Measurements from ENCODE around the gene RANBP9.

Gene RANBP9

DNA sequence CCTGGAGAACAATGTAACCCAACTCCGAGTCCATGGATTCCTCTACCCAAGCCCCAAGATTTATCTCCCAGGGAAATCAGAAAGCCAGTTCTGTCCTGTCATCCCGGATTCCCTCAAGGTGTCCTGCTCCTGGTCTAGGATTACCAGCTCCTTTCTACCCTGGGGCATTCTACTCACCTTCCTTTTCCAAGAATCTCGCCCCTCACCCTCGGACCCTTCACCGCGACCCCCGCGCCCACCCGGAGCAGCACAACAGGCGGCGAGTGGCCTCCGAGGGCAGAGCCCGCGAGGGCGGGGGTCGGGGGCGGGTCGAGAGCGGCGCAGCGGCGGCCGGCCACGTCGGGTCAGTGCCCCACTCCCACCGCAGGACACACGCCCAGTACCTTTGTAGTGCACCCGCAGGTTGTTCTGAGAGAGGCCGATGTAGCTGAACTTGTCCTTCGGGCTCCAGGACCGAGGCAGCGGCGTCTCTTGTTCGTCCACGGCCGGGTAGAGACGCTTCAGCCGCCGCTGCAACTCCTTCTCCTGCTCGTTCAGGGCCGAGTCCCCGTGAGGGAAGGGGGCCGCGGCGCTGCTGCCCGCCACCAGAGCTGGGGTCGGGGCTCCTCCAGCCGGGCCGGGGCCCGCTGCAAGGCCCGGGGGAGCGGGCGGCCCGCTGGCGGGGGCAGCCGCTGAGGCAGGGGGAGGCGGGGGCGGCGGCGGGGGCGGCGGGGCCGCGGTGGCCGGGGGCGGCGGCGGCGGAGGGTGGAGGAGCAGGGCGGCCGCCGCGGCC lies 897 bp downstream of the RANBP9 start:
- DNase-seq: peak; percentile 51 to 52

DNA sequence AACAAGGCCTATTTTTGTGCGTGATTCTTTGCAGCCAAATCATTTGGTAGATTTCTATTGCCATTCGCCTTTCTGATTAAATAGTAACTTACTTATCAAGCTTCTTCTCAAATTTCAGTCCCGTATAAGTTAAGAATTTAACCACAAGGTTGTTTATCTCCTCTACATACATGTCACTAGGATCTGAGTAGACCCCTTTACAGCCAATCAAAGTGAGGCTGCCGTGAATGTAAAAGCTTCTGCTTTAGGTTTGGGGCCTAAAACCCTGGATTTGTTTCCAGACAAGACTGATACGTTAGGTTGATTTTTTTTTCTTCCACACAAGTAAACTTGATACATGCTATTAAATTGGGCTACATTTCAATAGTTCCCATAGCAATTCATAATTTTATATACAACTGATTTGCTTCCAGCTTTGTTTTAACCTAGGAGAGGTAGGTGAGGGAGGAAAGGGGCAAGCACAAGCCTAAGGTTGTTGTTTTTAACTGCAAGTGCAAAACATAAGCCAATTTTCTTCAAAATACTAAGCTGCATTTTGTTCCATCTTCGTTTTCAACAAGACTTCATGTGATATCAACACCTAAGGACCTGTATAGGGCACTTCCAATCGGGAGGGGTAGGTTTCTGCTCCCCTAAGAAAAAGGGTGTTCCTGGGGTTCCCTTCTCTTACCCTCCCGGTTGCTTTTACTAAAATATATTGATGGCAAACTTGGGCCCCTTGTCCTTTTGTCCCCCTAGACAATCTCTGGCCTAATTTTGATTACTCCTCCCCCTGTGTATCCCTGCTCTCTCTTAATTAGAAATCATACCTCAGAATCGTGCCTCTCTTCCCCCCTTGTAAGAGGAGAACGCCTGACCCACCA lies 1.7 kb downstream of the RANBP9 start:
- no peak for DNase-seq

DNA sequence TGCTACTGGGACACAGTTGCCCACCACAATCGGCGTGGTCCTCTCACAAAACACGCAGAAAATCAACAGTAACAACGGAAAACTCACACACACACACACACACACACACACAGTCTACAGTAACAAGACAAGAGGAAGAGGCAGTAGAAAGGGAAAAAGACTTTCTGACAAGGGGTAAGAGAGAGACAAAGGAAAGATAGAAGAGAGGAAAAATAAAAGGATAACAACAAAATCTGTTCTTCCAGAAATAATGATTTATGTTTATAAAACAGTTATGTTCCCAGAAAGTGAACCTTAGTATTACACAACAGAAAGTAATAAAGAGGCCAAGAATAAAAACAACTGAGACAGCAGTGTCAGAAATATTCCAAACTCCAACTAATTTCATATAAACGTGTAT lies 2.9 kb downstream of the RANBP9 start:
- DNase-seq: no peak

GRCh38 chr6:13703496-13703895 lies 8.1 kb downstream of the RANBP9 start:
- DNase-seq: no peak

GRCh38 chr6:13702809-13703302 lies 8.8 kb downstream of the RANBP9 start:
- DNase-seq: no peak

- no peak for DNase-seq
Measured at GRCh38 chr6:13700232-13700631, 11.4 kb downstream of the RANBP9 start.

GRCh38 chr6:13698715-13699114 lies 12.9 kb downstream of the RANBP9 start:
- DNase-seq: no peak

DNA sequence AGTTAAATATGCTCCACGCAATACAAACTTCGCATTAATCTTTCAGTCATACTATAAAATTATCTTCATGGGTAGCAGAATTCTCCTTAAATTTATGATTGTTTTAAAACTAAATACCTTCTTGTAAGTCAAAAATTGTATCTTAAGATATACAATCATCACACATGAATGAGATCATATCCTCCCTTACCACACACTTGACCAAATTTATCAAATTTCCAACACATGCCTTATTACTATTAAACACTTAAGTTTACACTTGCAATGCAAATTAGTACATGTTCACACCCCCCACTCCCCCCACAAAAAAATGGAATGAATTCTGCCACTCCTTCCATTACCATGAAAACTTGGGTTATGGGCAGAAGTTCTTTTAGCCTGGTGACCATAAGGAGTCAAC lies 13.8 kb downstream of the RANBP9 start:
- no peak for DNase-seq

- no peak for DNase-seq
Measured at GRCh38 chr6:13696226-13696625, 15.4 kb downstream of the RANBP9 start.

GRCh38 chr6:13695252-13695651 lies 16.4 kb downstream of the RANBP9 start:
- DNase-seq: no peak

DNA sequence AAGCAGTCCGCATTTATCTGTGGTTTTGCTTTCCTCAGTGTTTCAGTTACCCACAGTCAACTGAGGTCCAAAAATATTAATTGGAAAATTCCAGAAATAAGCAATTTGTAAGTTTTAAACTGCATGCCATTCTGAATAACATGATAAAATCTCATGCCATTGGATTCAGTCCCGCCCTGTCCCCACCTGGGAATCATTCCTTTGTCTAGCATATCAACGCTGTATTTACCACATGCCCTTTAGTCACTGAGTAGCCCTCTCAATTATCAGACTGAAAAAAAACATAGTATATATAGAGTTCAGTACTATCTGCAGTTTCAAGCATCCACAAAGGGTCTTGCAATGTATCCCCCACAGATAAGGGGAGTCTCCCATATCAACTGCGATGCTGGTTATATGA lies 17.1 kb downstream of the RANBP9 start:
- no peak for DNase-seq

- no peak for DNase-seq
Measured at GRCh38 chr6:13689511-13690256, 22.0 kb downstream of the RANBP9 start.

DNA sequence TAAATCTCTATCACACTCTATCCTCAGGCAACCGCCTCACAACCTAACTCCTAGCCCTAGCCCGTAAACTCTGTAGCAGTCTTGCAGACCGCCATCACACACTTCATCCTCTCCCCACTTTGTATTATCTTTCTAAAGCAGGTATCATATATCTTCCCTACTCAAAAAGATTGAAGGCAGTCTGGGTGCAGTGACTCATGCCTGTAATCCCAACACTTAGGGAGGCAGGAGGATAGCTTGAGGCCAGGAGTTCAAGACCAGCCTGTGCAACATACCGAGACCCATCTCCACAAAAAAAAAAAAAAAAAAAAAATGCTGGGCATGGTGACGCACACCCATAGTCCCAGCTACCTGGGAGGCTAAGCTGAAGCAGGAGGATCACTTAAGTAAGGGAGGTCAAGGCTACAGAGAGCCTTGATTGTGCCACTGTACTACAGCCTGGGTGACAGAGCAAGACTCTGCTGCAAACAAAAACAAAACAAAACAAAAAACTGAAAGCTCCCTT lies 22.9 kb downstream of the RANBP9 start:
- DNase-seq: no peak

- no peak for DNase-seq
Measured at GRCh38 chr6:13687917-13688351, 23.7 kb downstream of the RANBP9 start.

GRCh38 chr6:13684855-13685254 lies 26.8 kb downstream of the RANBP9 start:
- no peak for DNase-seq

- DNase-seq: no peak
Measured at GRCh38 chr6:13683038-13683437, 28.6 kb downstream of the RANBP9 start.

DNA sequence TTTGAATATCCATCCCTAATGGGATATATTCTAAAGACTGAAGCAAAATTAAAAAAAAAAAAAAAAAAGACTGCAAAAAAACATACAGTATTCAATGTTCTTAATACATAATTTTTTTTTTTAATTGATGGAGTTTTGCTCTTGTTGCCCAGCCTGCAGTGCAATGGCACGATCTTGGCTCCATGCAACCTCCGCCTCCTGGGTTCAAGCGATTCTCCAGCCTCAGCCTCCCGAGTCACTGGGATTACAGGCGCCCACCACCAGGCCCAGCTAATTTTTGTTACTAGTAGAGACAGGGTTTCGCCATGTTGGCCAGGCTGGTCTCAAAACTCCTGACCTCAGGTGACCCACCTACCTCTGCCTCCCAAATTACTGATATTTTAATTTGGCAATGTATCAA lies 29.3 kb downstream of the RANBP9 start:
- DNase-seq: no peak

DNA sequence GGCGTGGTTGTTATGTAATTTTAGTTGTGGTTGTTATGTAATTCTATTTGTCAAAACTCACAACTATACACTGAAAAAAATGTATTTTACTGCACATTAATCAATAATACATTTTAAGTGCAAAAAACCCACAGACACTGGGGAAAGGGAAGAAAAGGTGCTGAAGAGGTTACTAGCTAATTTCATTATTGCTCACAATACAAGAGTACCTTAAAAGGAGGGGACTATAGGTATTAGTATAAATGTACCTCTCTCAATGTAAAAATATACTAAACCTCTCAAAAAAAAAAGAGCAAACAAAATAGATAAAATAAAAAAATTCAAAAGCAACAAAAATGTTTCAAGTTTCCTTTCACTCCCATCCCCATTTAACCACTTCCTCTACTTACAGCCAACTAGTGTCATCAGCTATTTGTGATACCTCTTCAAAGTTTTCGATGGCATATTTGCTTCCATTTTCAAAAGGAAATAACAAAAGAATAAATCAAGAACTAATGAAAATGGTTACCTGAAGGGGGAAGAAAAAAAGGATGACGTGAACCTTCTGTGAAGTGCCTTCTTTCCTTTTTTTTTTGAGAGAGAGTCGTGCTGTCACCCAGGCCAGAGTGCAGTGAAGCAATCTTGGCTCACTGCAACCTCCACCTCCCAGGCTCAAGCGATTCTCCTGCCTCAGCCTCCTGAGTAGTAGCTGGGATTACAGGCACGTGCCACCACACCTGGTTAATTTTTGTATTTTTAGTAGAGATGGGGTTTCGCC lies 30.2 kb downstream of the RANBP9 start:
- no peak for DNase-seq

DNA sequence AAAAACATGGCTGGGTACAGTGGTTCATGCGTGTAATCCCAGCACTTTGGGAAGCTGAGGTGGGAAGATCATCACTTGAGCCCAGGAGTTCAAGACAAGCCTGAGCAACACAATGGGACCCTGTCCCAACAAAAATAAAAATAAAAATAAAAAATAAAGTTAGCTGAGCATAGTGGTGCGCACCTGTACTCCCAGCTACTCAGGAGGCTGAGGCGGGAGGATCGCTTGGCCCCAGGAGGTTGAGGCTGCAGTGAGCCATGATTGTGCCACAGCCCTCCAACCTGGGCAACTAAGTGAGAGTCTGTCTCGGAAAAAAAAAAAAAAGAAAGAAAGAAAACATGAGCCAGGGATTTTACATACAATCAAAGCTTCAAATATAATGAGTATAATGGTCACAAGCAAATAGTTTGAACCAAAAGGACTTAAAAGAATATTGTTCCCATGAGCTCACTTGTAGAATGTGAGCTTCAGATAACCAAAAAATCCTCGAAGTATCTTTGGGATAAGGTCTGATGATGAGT lies 31.1 kb downstream of the RANBP9 start:
- no peak for DNase-seq

DNA sequence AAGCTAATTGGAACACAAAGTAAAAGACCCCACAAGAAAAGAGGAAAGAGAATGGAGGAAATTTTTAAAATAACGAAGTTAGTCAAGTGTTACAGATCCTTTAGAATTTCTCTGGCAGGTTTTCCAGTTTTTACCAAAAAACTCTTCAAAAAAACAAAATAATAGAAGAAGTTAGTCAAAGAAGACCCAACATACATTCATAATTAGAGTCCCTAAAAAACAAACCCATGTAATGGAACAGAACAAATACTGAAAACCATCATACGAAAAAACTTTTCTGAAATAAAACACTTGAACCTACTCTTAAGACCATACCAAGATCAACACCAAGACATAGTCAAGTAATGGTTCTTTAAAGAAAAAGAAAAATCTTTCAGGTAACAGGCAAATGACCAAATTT lies 31.6 kb downstream of the RANBP9 start:
- no peak for DNase-seq

GRCh38 chr6:13678255-13678983 lies 33.2 kb downstream of the RANBP9 start:
- no peak for DNase-seq
